GM10248 (cell line): ENCODE results near the gene HNRNPC.
"Not testable (repeated sequence)": the region's sequence is repeated elsewhere in the genome, so short reads cannot be mapped to it uniquely, and the experiment has no call there.

Experiments
- CTCF ChIA-PET: fragments of 300-600 bp; sonication (Branson Sonifier 250); formaldehyde crosslinking; extraction: SDS; loops from one replicate; lab custom pipeline; 2021; ENCODE audit warnings: antibody characterized with exemption; lab: Yijun Ruan, JAX
- POLR2A ChIA-PET: fragments of 350-650 bp; sonication (Branson Sonifier 250); formaldehyde crosslinking; extraction: SDS; loops from one replicate; lab custom pipeline; 2020; ENCODE audit warnings: antibody characterized with exemption; lab: Yijun Ruan, JAX
- DNase-seq: peaks from one replicate; pipeline ENCODE4 v3.0.0; 2012; ENCODE audit errors: extremely low spot score
- TF ChIP-seq, protein P1 (sequence below): IDR thresholded peaks from 2 replicates; pipeline ENCODE4 v1.5.1; 2012; ENCODE audit warnings: mild to moderate bottlenecking, low read depth; ENCODE audit errors: extremely low read depth, missing control alignments, control extremely low read depth

Gene HNRNPC

DNA sequence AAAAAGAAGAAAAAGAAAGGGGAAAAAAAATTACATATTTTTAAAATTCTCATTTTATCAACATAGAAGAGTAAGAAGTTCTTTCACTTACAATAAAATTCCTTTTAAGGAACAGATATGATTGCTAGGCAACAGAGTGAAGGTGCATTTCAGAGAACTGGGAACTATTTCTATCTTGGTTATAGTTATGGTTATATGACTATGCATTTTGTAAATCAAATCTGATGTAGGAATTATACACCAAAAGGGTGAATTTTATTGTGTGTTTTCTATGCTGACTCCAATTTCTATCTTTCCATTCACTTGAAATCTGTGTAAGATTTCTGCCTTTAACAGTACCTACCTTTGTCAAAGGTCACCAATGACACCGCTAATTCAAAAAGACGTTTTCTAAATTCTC lies 50.1 kb downstream of the HNRNPC start:
- CTCF ChIA-PET: interaction anchor here (1.1 to 1.5 kb wide), 2 partner anchors 13 to 204 kb away, joined by 3 to 4 read pairs; no protein-coding TSS in a partner anchor
- POLR2A ChIA-PET: no interaction called here
- DNase-seq: no peak
- TF ChIP-seq, protein P1, sequence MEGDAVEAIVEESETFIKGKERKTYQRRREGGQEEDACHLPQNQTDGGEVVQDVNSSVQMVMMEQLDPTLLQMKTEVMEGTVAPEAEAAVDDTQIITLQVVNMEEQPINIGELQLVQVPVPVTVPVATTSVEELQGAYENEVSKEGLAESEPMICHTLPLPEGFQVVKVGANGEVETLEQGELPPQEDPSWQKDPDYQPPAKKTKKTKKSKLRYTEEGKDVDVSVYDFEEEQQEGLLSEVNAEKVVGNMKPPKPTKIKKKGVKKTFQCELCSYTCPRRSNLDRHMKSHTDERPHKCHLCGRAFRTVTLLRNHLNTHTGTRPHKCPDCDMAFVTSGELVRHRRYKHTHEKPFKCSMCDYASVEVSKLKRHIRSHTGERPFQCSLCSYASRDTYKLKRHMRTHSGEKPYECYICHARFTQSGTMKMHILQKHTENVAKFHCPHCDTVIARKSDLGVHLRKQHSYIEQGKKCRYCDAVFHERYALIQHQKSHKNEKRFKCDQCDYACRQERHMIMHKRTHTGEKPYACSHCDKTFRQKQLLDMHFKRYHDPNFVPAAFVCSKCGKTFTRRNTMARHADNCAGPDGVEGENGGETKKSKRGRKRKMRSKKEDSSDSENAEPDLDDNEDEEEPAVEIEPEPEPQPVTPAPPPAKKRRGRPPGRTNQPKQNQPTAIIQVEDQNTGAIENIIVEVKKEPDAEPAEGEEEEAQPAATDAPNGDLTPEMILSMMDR: no peak

DNA sequence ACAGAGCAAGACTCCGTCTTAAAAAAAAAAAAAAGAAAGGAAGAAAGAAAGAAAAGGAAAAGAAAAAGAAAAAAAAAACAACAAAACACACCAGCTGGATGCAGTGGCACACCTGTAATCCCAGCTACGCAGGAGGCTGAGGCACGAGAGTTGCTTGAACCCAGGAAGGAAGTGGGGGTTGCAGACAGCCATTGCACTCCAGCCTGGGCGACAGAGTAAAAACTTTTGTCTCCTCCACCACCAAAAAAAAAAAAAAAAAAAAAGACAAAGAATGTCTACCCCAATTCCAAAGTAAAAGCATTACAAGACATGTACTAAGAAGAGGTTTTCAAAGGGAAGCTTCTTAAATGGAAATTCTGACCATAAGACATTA lies 53.4 kb downstream of the HNRNPC start:
- ChIA-PET POLR2A (interaction anchor here (0.7 kb wide), 1 partner anchor 25 kb away, joined by 8 read pairs; no protein-coding TSS in a partner anchor), CTCF (interaction anchor here (1.1 kb wide), 1 partner anchor 14 kb away, joined by 3 read pairs; no protein-coding TSS in a partner anchor)
- TF ChIP-seq, protein P1: no peak
- DNase-seq: no peak

DNA sequence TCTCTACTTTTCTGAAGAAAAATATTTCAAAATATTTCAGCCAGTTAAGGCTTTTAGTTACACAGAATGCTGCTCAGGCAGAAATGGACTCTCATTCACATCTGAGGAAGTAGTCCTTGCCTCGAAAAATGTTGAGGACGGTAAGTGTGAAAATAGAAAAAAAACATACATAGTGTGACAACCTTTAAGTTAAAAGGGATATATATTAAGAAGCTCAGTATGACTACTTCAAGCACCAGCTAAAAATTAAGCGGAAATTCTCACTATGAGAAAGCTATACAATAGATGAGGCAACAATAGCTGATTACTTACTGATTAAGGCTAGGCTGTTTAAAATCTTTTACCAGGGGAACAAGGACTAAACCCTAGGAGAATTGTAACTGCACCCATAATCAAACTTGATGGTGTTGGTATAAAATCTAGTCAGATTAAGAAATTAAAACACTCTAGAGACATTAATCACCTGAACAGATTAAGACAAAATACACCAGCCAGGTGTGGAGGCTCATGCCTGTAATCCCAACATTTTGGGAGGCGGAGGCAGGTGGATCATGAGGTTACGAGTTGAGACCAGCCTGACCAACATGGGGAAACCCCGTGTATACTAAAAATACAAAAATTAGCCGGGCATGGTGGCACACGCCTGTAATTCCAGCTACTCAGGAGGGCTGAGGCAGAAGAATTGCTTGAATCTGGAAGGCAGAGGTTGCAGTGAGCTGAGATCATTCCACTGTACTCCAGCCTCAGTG lies 53.9 kb downstream of the HNRNPC start:
- TF ChIP-seq, protein P1: no peak
- ChIA-PET CTCF (interaction anchor here (1.0 to 1.2 kb wide), 3 partner anchors 15 to 241 kb away, joined by 3 to 4 read pairs (median 3); partner anchors contain the start of gene CHD8), POLR2A (interaction anchor here (0.7 kb wide), 1 partner anchor 24 kb away, joined by 8 read pairs; no protein-coding TSS in a partner anchor)
- no peak for DNase-seq

DNA sequence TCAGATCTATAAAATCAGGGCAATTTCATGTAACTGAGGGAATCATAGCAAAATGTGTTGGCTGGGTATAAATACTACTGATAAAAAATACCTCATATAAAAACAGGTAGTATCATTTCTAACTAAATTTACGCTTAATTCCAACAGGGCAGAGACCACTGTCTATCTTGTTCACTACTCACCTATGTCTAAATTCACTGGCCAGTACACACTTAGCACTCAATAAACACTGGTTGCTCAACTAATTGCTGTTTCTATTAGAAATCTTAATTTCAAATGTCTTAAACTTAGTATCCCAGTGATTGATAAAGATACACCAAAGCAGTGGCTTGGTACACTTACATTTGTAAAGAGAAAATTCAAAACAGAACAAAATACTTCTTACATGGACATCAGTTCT lies 55.6 kb downstream of the HNRNPC start:
- POLR2A ChIA-PET: no interaction called here
- DNase-seq: no peak
- TF ChIP-seq, protein P1: no peak
- CTCF ChIA-PET: no interaction called here

DNA sequence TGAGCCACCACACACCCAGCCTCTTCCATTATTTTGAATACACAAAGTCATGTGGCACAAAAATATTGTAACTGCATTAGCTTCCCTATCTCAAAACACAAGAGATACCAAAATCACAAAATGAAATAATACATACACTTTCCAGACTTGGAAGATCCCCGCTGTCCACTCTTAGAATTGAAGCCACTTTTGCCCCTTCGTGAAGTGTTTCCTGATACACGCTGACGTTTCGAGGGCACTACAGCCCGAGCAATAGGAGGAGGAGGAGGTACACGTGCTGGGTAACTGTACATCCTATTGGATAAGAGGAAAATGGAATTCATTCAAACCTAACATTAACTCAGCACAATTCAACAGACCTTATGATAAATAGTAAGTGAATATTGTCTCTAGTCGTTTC lies 56.4 kb downstream of the HNRNPC start:
- DNase-seq, POLR2A ChIA-PET, CTCF ChIA-PET: not testable (repeated sequence)

DNA sequence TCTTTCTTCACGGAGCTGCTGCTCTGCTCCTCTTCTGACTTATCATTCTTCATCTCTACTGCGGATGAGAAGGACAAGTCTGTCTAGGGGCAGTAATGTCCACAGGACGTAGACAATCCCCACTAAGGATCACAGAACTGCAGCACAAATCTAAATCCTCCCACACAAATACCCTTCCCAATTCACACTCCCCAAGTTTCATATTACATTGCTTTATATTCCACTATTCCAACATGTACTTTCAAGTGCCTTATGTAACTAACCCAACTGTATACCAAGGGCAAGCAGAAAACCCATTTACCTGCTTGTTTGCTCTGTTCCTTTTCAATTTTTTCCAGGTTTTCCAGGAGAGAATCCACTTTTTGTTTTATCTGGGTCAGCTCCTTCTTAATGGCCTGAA lies 57.7 kb downstream of the HNRNPC start:
- TF ChIP-seq, protein P1: no peak
- ChIA-PET POLR2A (no interaction called here), CTCF (no interaction called here)
- no peak for DNase-seq

DNA sequence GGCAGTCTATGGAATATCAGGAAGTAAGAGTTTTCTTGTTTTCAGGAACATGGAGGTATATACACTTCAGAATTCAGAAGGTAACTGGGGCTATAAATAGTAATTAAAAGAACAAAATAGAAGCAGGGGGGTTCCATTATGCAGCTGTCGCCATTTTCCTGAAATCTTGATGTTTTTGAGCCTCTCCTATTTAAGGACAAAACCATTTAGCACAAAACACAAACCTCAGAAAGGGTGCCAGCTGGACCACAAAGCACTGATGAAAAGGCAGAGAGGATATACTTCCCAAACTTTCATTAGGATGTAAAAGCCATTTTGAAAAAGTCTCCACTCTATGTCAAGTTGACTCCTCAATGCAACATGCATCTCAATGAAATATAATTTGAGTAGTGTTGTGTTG lies 59.2 kb downstream of the HNRNPC start:
- CTCF ChIA-PET: no interaction called here
- no peak for DNase-seq
- POLR2A ChIA-PET: no interaction called here
- TF ChIP-seq, protein P1: no peak
